C4-2B (cell line): Measurements from ENCODE around the gene VEGFD.

ENCODE experiments used
- H3K27ac ChIP-seq: fragments of 450-650 bp; 2 replicates; pipeline ENCODE4 v1.5.1; 2017
- CTCF ChIP-seq: fragments of 450-650 bp; conservative IDR thresholded peaks from 2 replicates; pipeline ENCODE4 v1.5.1; 2017; ENCODE audit warnings: mild to moderate bottlenecking
- ZFX ChIP-seq: fragments of 450-650 bp; IDR thresholded peaks from 2 replicates; pipeline ENCODE4 v1.6.1; 2017

VEGFD gene

GRCh38 chrX:15366506-15367352, 17.5 kb downstream of the VEGFD start:
- TF ChIP-seq ZFX (no peak), CTCF (no peak)
- no peak overlapping the region for H3K27ac ChIP-seq

GRCh38 chrX:15359701-15360100, 24.5 kb downstream of the VEGFD start:
- no peak overlapping the region for H3K27ac ChIP-seq
- TF ChIP-seq CTCF = no peak
- no peak for TF ChIP-seq ZFX

GRCh38 chrX:15358533-15358932, 25.7 kb downstream of the VEGFD start:
- H3K27ac ChIP-seq = no peak overlapping the region
- no peak for TF ChIP-seq CTCF
- TF ChIP-seq ZFX = no peak

- no peak overlapping the region for H3K27ac ChIP-seq
- TF ChIP-seq CTCF (no peak), ZFX (no peak)
These were observed 27.8 kb downstream of the VEGFD start for GRCh38 chrX:15356444-15356843.

DNA sequence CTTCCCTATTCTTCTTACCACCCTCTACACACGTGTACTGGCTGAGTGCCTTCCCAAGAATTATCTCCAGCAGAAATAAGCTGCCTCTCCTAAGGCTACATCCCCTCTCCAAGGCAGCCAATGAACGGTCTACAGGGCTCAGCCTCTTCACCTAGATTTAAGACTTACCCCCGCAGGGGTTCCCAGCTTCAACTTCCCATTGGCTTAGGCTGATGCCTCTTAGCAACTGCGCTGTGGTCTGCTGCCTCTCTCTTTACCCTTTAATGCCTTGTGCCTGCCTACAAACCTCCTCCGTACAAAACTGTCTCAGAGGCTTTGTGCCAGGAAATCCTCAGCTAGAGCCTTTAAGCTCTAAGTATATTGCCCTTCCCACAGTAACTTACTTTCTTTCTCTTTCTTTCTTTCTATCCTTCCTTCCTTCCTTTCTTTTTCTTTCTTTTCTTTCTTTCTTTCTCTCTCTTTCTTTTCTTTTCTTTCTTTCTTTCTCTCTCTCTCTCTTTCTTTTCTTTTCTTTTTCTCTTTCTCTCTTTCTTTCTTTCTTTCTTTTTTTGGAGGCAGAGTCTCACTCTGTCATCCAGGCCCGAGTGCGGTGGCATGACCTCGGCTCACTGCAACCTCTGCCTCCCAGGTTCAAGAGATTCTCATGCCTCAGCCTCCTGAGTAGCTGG, 33.8 kb downstream of the VEGFD start:
- TF ChIP-seq ZFX (no peak), CTCF (no peak)
- H3K27ac ChIP-seq = no peak overlapping the region

- H3K27ac ChIP-seq = no peak overlapping the region
- peak; percentile 69 for TF ChIP-seq CTCF
- TF ChIP-seq ZFX = no peak
These were observed 35.2 kb downstream of the VEGFD start for GRCh38 chrX:15349046-15349445.

- TF ChIP-seq ZFX (no peak), CTCF (no peak)
- no peak overlapping the region for H3K27ac ChIP-seq
These were observed 38.2 kb downstream of the VEGFD start for GRCh38 chrX:15345976-15346375.
